Brain microvascular endothelial cell (primary cell): Measurements from ENCODE around the gene KRTAP4-9.
"Not testable (repeated sequence)": the region's sequence is repeated elsewhere in the genome, so short reads cannot be mapped to it uniquely, and the experiment has no call there.

Experiments
- DNase-seq: peaks from one replicate; pipeline ENCODE4 v3.0.0-alpha.2; 2020
- H3K27ac ChIP-seq: fragments of 250-450 bp; sonication (Bioruptor Pico); 2 replicates; pipeline ENCODE4 v1.5.1; 2020; ENCODE audit warnings: mild to moderate bottlenecking, moderate library complexity
- H3K27me3 ChIP-seq: fragments of 250-450 bp; sonication (Bioruptor Pico); replicated peaks from 2 replicates; pipeline ENCODE4 v1.5.1; 2020; ENCODE audit warnings: mild to moderate bottlenecking
- H3K36me3 ChIP-seq: fragments of 250-450 bp; sonication (Bioruptor Pico); replicated peaks from 2 replicates; pipeline ENCODE4 v1.5.1; 2020; ENCODE audit warnings: mild to moderate bottlenecking
- H3K4me3 ChIP-seq: 2 replicates; pipeline ENCODE4 v1.5.1; 2011; ENCODE audit warnings: low read depth, mild to moderate bottlenecking, control low read depth, low read length, moderate library complexity
- in situ Hi-C: cut with HindIII; loops from 2 replicates; pipeline ENCODE4 v1.10.0; 2017; ENCODE audit warnings: low sequenced_read_pairs, low pct_ligation_motif_present
- TF ChIP-seq, protein P1 (sequence below): IDR thresholded peaks from 2 replicates; pipeline ENCODE4 v1.5.1; 2011; ENCODE audit warnings: low read depth, mild to moderate bottlenecking, moderate library complexity, low read length, control low read depth, inconsistent platforms; ENCODE audit errors: missing control alignments

Gene KRTAP4-9

DNA sequence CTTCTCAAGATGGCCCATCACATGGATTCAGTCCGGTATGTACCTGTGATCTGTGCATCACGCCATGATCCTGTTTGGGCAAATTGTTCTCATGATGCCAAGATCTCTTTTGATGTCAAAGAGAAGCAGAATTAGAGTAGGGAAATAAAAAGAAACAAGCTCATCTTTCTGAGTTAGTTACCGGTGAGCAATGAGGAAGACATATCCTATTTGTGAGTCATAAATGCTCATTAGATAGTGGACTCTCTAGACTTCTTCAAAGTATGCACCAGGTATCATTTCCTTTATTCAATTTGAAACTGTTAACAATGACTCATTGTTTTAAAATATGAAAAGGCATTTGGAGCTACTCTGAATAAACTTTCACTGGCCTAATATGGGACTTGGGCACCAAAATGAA is 26.8 kb downstream of the KRTAP4-9 start:
- in situ Hi-C loops = no loop called here
- no peak for DNase-seq
- Histone ChIP-seq H3K27me3 (no peaks in the 10 kb centered on the region), H3K27ac (no peak overlapping the region), H3K36me3 (no peaks in the 10 kb centered on the region), H3K4me3 (no peak overlapping the region)
- TF ChIP-seq, protein P1, sequence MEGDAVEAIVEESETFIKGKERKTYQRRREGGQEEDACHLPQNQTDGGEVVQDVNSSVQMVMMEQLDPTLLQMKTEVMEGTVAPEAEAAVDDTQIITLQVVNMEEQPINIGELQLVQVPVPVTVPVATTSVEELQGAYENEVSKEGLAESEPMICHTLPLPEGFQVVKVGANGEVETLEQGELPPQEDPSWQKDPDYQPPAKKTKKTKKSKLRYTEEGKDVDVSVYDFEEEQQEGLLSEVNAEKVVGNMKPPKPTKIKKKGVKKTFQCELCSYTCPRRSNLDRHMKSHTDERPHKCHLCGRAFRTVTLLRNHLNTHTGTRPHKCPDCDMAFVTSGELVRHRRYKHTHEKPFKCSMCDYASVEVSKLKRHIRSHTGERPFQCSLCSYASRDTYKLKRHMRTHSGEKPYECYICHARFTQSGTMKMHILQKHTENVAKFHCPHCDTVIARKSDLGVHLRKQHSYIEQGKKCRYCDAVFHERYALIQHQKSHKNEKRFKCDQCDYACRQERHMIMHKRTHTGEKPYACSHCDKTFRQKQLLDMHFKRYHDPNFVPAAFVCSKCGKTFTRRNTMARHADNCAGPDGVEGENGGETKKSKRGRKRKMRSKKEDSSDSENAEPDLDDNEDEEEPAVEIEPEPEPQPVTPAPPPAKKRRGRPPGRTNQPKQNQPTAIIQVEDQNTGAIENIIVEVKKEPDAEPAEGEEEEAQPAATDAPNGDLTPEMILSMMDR = no peak

- in situ Hi-C loops = no loop called here
- peak overlapping the region; percentile 42 for H3K27ac ChIP-seq
- H3K27me3 ChIP-seq = no peaks in the 10 kb centered on the region
Observed at GRCh38 chr17:41133880-41134735, 28.9 kb downstream of the KRTAP4-9 start.

GRCh38 chr17:41139865-41140264 is 34.7 kb downstream of the KRTAP4-9 start:
- H3K27ac ChIP-seq, H3K36me3 ChIP-seq, H3K27me3 ChIP-seq, DNase-seq, H3K4me3 ChIP-seq, in situ Hi-C loops: not testable (repeated sequence)

More at GRCh38 chr17:41133880-41134735, 28.9 kb downstream of the KRTAP4-9 start:
- H3K4me3 ChIP-seq = no peak overlapping the region
- no peaks in the 10 kb centered on the region for H3K36me3 ChIP-seq
- TF ChIP-seq, protein P1 = no peak
- DNase-seq = no peak

DNA sequence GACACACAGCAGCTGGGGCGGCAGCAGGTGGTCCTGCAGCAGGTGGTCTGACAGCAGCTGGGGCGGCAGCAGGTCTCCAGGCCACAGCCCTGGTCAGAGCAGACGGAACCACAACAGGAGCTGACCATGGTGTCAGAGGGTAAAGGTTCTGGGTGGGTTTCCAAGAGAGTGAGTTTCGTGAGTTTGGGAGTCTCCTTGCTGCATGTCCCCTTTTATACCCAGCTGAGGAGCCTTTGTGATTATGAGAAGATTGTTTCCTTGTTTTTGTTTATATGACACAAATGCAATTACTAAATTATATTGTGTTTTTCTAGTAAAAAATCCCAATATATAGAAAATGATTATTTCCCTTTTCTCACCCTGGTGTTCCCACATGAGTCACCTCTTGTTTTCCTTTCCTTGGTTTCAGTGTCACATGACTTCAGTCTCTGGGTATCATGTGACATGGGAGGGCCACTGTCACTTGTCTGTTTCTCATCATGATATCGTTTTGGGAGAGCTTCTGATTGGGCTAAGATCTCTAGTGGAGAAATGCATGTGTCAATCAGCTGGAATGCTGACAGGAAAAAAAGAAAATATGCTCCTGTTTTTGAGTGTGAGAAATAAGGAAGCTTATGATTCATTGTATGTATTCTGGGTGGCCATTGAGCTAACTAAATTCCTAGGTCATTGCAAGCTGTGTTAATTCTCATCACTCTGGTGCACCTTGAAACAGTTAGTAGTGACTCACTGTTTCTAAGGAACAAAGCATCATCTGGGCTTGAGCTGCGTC is 35.4 kb downstream of the KRTAP4-9 start, which contains the start of gene KRTAP4-6:
Gene KRTAP4-6, minus strand, starts transcription at position 185 of the 772 bp plus-strand sequence. Its CDS starts 57 bp downstream, at position 128.
- Histone ChIP-seq H3K27me3 (no peaks in the 10 kb centered on the region), H3K4me3 (no peak within 1 kb of the TSS), H3K27ac (peak within 1 kb of the TSS; percentile 9), H3K36me3 (no peaks in the 10 kb centered on the region)
- TF ChIP-seq, protein P1 = no peak
- in situ Hi-C loops = no loop called here
- DNase-seq = peak; percentile 88

- Histone ChIP-seq H3K4me3 (no peak overlapping the region), H3K36me3 (no peaks in the 10 kb centered on the region), H3K27ac (peak overlapping the region; percentile 9), H3K27me3 (no peaks in the 10 kb centered on the region)
- no peak for DNase-seq
- TF ChIP-seq, protein P1 = no peak
- in situ Hi-C loops = no loop called here
Observed at GRCh38 chr17:41141361-41141760, 36.2 kb downstream of the KRTAP4-9 start.

DNA sequence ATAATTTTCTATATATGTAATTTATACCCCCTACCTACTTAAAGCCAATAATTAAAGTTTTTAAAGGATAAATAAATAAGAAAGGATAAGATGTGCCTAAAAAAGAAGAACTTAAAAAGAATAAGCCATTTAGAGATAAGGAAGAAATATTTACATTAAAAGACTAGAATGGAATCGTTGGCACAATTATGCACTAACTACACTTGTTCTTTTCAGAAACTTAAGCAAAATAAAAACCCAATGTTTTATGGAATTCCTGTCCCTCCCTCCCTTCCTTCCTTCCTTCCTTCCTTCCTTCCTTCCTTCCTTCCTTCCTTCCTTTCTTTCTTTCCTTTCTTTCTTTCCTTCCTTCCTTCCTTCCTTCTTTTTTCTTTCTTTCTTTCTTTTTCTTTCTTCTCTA is 39.7 kb downstream of the KRTAP4-9 start:
- in situ Hi-C loops = no loop called here
- no peaks in the 10 kb centered on the region for H3K27me3 ChIP-seq
- no peak overlapping the region for H3K4me3 ChIP-seq
- no peak overlapping the region for H3K27ac ChIP-seq
- TF ChIP-seq, protein P1 = no peak
- no peaks in the 10 kb centered on the region for H3K36me3 ChIP-seq
- DNase-seq = no peak
